ENCODE results near the gene CLHC1. TPM values are rescaled to one million over a fixed set of nuclear protein-coding genes. Genes with fewer than 3 reads are reported as not detected.
A peak's percentile ranks its signal among the peaks of the same experiment; 100 is the strongest.
"Not testable (repeated sequence)": the region's sequence is repeated elsewhere in the genome, so short reads cannot be mapped to it uniquely, and the experiment has no call there.

The CLHC1 gene
- total and polyA plus RNA-seq, 4 donors = 2.3 to 33.8 (median 12.2) TPM

GRCh38 chr2:55229221-55229620 is 2.9 kb downstream of the CLHC1 start:
- peak overlapping the region in 1 of 2 donors; percentile 52 for H3K27ac ChIP-seq (ENCODE audit: low read depth in 1 of 2, low read length in 1 of 2)
- DNase-seq (no peak), ATAC-seq (ENCODE audit: insufficient read depth, low FRiP score) (no peak)
- TF ChIP-seq CTCF (IDR thresholded peaks at IDR 0.05; ENCODE audit: control extremely low read depth, extremely low read depth) = no peak
- H3K36me3 ChIP-seq (ENCODE audit: control insufficient read depth in 4 of 4, insufficient read depth in 4 of 4, low read length in 4 of 4) = peaks cover under 1 to 10% (median 3%) of the 10 kb centered on the region in 4 donors
- 96 to 100% methylated on average over 2 of the region's 2 CpGs for WGBS, 2 donors
- no peaks in the 10 kb centered on the region for H3K27me3 ChIP-seq (ENCODE audit: control insufficient read depth in 3 of 3, insufficient read depth in 3 of 3, low read length in 2 of 3)
- peaks cover 0 to 15% (median 8%) of the 10 kb centered on the region in 5 donors for H3K4me1 ChIP-seq (ENCODE audit: control insufficient read depth in 5 of 5, insufficient read depth in 5 of 5, low read length in 5 of 5)
- H3K9ac ChIP-seq (ENCODE audit: insufficient read depth in 1 of 2, low read length in 2 of 2) = no peak overlapping the region
- H3K4me3 ChIP-seq = no peak overlapping the region
- no peaks in the 10 kb centered on the region for H3K9me3 ChIP-seq (ENCODE audit: control insufficient read depth in 4 of 4, insufficient read depth in 3 of 4, low read length in 3 of 4)

GRCh38 chr2:55228226-55228563 is 3.9 kb downstream of the CLHC1 start:
- Histone ChIP-seq H3K4me3 (no peak overlapping the region), H3K27ac (ENCODE audit: low read depth in 1 of 2, low read length in 1 of 2) (peak overlapping the region in 1 of 2 donors; percentile 76), H3K9me3 (ENCODE audit: control insufficient read depth in 4 of 4, insufficient read depth in 3 of 4, low read length in 3 of 4) (no peaks in the 10 kb centered on the region), H3K36me3 (ENCODE audit: control insufficient read depth in 4 of 4, insufficient read depth in 4 of 4, low read length in 4 of 4) (peaks cover 0 to 5% (median 0%) of the 10 kb centered on the region in 4 donors), H3K9ac (ENCODE audit: insufficient read depth in 1 of 2, low read length in 2 of 2) (no peak overlapping the region), H3K27me3 (ENCODE audit: control insufficient read depth in 3 of 3, insufficient read depth in 3 of 3, low read length in 2 of 3) (no peaks in the 10 kb centered on the region), H3K4me1 (ENCODE audit: control insufficient read depth in 5 of 5, insufficient read depth in 5 of 5, low read length in 5 of 5) (peaks cover 0 to 6% (median 0%) of the 10 kb centered on the region in 5 donors)
- DNase-seq (no peak), ATAC-seq (ENCODE audit: insufficient read depth, low FRiP score) (no peak)
- TF ChIP-seq CTCF (IDR thresholded peaks at IDR 0.05; ENCODE audit: control extremely low read depth, extremely low read depth) = no peak

- not testable (repeated sequence) for H3K9me3 ChIP-seq (ENCODE audit: control insufficient read depth in 4 of 4, insufficient read depth in 3 of 4, low read length in 3 of 4); H3K27me3 ChIP-seq (ENCODE audit: control insufficient read depth in 3 of 3, insufficient read depth in 3 of 3, low read length in 2 of 3); H3K36me3 ChIP-seq (ENCODE audit: control insufficient read depth in 4 of 4, insufficient read depth in 4 of 4, low read length in 4 of 4); H3K4me1 ChIP-seq (ENCODE audit: control insufficient read depth in 5 of 5, insufficient read depth in 5 of 5, low read length in 5 of 5); H3K9ac ChIP-seq (ENCODE audit: insufficient read depth in 1 of 2, low read length in 2 of 2); H3K27ac ChIP-seq (ENCODE audit: low read depth in 1 of 2, low read length in 1 of 2); H3K4me3 ChIP-seq; ATAC-seq (ENCODE audit: insufficient read depth, low FRiP score)
- WGBS, 2 donors = 66 to 69% methylated on average over 6 to 7 of the region's 7 CpGs
- peak in 2 of 3 donors; percentile 19 to 51 for DNase-seq
These were observed 4.5 kb downstream of the CLHC1 start for GRCh38 chr2:55227437-55228225.

- peaks cover 0 to 6% (median 3%) of the 10 kb centered on the region in 5 donors for H3K4me1 ChIP-seq (ENCODE audit: control insufficient read depth in 5 of 5, insufficient read depth in 5 of 5, low read length in 5 of 5)
- ATAC-seq (ENCODE audit: insufficient read depth, low FRiP score) = no peak
- H3K4me3 ChIP-seq = no peak overlapping the region
- no peaks in the 10 kb centered on the region for H3K9me3 ChIP-seq (ENCODE audit: control insufficient read depth in 4 of 4, insufficient read depth in 3 of 4, low read length in 3 of 4)
- peaks cover 0 to 5% (median 0%) of the 10 kb centered on the region in 4 donors for H3K36me3 ChIP-seq (ENCODE audit: control insufficient read depth in 4 of 4, insufficient read depth in 4 of 4, low read length in 4 of 4)
- 83 to 86% methylated on average over 19 of the region's 19 CpGs for WGBS, 2 donors
- H3K27ac ChIP-seq (ENCODE audit: low read depth in 1 of 2, low read length in 1 of 2) = no peak overlapping the region
- H3K27me3 ChIP-seq (ENCODE audit: control insufficient read depth in 3 of 3, insufficient read depth in 3 of 3, low read length in 2 of 3) = no peaks in the 10 kb centered on the region
- no peak for TF ChIP-seq CTCF (IDR thresholded peaks at IDR 0.05; ENCODE audit: control extremely low read depth, extremely low read depth)
- no peak for DNase-seq
- H3K9ac ChIP-seq (ENCODE audit: insufficient read depth in 1 of 2, low read length in 2 of 2) = no peak overlapping the region
These were observed 6.5 kb downstream of the CLHC1 start for GRCh38 chr2:55225481-55226020.

Data from lung (tissue), 12 donors.